Thyroid gland (tissue), 4 donors: ENCODE measurements around the gene GALNS.

Source experiments
- CTCF ChIP-seq, 6 experiments: fragments of 200-600 bp in 3 of 6; fragments of 450-650 bp in 3 of 6; sonication (generic) in 3 of 6; IDR thresholded peaks; one replicate each; pipeline ENCODE4 v1.5.1; 2016 to 2019; ENCODE audit warnings: antibody characterized with exemption in 6 of 6, mild to moderate bottlenecking in 2 of 6, inconsistent platforms in 1 of 6, moderate library complexity in 1 of 6
- POLR2A ChIP-seq, 2 donors: fragments of 450-650 bp; IDR thresholded peaks; one replicate each; pipeline ENCODE4 v1.6.1; 2017; ENCODE audit warnings: antibody characterized with exemption in 2 of 2, mild to moderate bottlenecking in 2 of 2, moderate library complexity in 1 of 2

- TF ChIP-seq POLR2A (IDR thresholded peaks at IDR 0.05) (no peak), CTCF (IDR thresholded peaks at IDR 0.05) (no peak)
Observed at GRCh38 chr16:88896238-88897070, 39.7 kb upstream of the GALNS start.
